GM11168 (cell line): Measurements from ENCODE around the gene PAX1.

Source experiments
- in situ Hi-C: fragments of 300-500 bp; cut with MboI; formaldehyde crosslinking; loops from one replicate; pipeline ENCODE4 v1.12.0; 2022; ENCODE audit warnings: low sequenced_read_pairs; ENCODE audit not compliant: unreplicated experiment

The PAX1 gene

DNA sequence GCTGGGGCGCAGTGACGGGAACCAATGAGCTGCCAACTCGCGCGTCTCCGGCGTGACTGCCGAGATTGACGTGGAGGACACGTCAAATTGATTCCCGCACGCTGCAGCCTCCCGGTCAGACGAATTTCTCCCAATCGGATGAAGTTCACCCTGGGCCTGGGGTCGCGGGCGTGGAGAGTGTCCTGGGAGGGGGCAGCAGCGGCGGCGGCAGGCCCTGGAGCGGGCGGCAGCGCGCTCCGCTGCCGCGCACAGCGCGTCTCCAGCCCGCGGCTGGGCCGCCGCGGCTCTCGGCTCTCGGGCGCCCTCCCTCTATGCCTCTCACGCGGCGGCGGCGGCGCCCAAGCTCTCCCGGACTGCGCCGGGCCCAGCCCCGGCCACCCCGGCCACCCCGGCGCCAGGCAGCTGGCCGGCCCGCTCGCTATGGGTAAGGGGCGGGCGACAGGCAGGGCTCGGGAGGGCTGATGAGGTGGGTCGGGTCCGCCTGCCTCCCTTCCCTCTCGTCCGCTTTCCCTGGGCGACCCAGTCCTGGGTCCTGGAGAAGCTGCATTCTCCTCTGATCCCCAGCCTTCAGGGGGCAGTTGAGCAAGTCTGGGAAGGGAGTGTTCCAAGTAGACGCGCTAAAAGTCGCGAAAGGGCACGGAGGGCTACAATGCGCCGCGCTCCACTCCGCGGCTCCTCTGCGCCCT is at the start of gene PAX1:
Gene PAX1 (plus strand): TSS at position 90 of the 686 bp plus-strand sequence. CDS start 49 bp downstream, at position 139.
- in situ Hi-C loops: no loop called here

DNA sequence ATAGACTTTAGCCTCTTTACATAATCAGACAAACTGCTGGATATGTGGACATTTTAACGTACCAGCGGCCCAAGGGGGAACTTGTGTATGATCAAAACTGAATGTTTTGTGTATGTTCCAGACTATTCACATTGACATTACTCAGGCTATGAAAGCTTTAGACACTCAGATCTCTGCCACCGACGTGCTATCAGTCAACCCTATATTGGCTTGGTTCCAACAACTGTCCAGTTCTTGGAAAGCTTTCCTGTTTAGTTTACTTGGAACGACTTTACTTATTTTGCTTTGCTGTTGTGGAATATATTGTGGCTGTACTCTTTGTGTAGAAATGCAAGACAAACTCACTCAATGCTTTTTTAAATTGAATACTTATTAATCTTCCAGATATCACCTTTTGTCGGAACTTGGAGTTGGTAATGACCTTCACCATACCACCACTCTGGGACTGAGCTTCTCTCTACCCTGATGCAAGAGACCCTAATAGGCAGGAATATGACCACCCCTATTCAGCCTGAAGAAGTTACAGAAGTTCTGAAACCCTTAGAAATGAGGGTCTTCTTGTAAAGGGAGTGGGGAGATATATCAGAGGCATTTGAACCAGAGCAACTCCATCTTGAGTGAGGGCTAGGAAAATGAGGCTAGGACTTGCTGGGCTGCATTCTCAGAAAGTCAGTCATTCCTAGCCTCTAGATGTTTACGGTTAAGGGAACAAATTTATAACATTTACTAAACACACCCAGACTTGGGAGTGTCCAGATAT is 49.0 kb upstream of the PAX1 start:
- in situ Hi-C loops: no loop called here

- in situ Hi-C loops: no loop called here
Measured at GRCh38 chr20:21661488-21662055, 43.9 kb upstream of the PAX1 start.

DNA sequence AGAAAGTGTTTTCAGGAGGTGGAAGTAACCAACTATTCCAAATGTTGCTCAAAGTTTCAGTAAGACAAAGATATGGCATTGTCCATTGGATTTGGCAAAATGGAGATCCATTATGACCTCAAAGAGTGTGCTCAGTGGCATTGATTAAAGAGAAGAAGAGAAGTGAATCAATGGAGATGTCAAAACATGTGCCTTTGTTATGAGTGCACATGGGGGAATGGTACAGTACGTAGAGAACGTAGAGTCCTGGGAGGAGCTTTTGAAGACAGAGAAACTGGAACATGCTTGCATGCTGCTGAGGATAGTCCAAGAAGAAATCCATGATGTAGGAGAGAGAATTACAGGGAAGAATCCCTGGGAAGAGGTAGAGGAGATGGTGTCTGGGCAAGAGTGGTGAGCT is 42.0 kb upstream of the PAX1 start:
- in situ Hi-C loops: no loop called here

GRCh38 chr20:21665687-21666446 is 39.6 kb upstream of the PAX1 start:
- in situ Hi-C loops: no loop called here

GRCh38 chr20:21670126-21670525 is 35.3 kb upstream of the PAX1 start:
- in situ Hi-C loops: no loop called here

DNA sequence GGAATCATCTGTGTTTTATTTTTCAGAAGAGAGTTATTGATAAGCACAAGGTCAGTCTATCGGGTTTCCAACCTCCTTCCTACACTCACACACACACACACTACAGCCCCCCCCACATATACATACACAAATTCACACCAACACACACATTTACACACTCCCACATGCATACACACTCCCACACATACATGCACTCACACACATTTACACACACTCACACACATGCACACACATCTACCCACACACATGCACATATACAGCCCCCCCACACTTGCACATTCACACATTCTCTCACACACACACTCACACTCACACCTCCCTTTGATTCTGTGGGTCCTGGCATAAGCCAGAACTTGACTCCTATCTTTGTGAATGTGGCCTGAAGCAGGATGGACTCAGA is 34.5 kb upstream of the PAX1 start:
- in situ Hi-C loops: no loop called here

DNA sequence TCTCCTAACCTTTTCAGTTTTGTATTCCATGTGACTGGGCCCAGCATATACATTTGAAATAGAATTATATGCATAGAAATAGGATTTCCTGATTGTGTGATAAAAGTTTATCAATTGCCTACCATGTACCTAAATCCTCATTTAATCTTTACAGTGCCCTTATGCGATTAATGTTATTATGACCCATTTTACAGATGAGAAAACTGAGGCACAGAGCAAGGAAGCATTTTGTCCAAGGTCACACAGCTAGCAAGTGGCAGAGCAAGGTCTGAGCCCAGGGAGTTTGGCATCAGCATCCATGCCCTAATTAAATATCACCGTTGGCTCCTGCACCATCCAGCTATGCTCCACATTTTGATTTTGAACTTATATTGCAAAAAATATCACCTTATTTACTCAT is 28.2 kb upstream of the PAX1 start:
- in situ Hi-C loops: no loop called here

GRCh38 chr20:21677781-21678180 is 27.7 kb upstream of the PAX1 start:
- in situ Hi-C loops: no loop called here

- in situ Hi-C loops: no loop called here
Measured at GRCh38 chr20:21681234-21681921, 24.1 kb upstream of the PAX1 start.

GRCh38 chr20:21681922-21682318 is 23.5 kb upstream of the PAX1 start:
- in situ Hi-C loops: no loop called here

GRCh38 chr20:21682521-21682954 is 22.9 kb upstream of the PAX1 start:
- in situ Hi-C loops: no loop called here

- in situ Hi-C loops: no loop called here
Measured at GRCh38 chr20:21684671-21685070, 20.8 kb upstream of the PAX1 start.

GRCh38 chr20:21685981-21686380 is 19.5 kb upstream of the PAX1 start:
- in situ Hi-C loops: no loop called here

GRCh38 chr20:21693322-21693721 is 12.1 kb upstream of the PAX1 start:
- in situ Hi-C loops: no loop called here

- in situ Hi-C loops: no loop called here
Measured at GRCh38 chr20:21698494-21699215, 6.8 kb upstream of the PAX1 start.

- in situ Hi-C loops: no loop called here
Measured at GRCh38 chr20:21699216-21699508, 6.3 kb upstream of the PAX1 start.

DNA sequence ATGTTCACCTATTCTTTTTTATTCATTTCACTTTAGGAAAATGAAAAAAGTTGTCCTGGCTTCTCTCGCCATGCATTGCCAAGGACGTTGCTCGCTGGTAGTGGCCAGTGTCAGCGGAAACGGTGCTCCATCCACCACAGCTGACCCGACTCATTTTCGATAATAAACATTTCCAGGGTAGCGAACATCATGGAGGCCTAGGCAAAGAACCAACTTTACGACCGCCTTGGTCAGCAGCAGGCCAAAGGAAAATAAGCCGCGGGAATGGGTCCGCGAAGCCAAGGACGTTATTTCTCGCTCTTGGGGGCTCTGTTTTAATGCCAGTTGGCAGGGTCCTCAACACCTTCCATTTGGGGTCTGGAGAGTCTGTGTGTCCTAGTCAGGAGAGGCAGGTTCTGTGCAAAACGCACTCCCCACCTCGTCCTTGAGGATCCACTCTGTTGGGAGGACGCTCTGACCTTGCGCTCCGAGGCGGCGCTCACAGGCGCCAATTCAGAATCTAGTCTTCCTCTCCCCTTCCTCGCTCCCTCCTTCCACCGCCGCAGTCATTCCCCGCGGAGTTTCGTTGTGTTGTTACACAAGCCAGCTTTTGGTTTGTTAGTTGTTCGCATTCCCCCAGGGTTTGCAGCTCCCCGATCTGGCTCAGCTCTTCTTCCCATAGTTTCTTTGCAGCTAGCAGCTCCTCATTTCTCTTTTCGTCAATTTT is 4.1 kb upstream of the PAX1 start:
- in situ Hi-C loops: no loop called here

DNA sequence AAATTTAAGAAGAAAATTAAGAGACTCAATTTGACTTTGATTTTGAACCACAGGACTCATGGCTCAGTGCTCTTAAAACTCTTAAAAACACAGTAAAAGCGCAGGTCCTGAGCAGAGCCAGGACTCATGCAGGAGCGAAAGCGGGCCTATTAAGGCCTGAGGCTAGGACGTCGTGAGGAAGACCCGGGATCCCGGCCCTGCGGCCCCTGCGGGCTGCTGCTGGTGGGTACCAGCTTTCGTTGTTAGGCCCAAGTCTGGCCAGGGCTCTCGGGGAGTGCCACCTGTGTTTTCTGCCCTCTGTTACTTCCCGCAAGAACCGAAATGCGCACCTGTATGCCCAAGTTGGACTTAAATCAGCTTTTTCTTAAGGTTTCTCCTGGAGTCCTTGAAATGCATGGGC is 3.4 kb upstream of the PAX1 start:
- in situ Hi-C loops: no loop called here
